GM21447 (cell line): ENCODE results near the gene FAM89A.
"Not testable (repeated sequence)": the region's sequence is repeated elsewhere in the genome, so short reads cannot be mapped to it uniquely, and the experiment has no call there.

Experiments used
- ATAC-seq: cut with Tn5 transposase; IDR thresholded peaks from one replicate; pipeline ENCODE4 v1.9.1; 2021; ENCODE audit not compliant: unreplicated experiment

Gene FAM89A

DNA sequence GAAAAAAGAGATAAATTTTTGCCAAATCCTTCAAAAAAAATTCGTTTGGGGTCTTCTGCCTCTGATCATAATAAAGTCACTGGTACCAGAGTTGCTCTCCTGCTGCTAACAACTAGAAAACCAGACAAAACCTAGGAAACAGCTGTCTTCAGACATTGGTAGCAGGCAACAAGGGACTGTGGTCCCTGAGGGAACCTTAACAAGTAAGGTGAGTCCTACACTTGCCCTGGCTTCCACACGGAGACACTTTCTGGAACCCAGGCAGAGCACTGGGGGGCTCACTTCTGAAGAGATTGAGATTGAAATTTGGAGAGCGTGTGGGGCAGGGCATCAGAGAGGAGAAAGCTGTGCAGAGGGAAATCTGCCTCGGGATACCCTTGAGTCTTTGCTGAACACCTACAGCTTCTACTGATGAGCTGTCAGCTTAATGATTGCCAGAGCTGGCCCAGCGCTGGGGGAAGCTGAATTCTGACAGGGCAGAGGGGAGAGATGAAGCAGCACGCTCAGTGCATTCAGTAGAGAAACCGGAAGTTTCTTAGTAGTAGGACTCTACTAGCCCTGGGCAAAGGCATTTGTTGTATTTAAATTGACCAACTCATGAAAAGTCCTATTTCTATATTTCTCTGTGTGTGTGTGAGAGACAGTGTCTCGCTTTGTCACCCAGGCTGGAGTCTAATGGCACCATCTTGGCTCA lies 18.5 kb upstream of the FAM89A start:
- ATAC-seq = no peak

DNA sequence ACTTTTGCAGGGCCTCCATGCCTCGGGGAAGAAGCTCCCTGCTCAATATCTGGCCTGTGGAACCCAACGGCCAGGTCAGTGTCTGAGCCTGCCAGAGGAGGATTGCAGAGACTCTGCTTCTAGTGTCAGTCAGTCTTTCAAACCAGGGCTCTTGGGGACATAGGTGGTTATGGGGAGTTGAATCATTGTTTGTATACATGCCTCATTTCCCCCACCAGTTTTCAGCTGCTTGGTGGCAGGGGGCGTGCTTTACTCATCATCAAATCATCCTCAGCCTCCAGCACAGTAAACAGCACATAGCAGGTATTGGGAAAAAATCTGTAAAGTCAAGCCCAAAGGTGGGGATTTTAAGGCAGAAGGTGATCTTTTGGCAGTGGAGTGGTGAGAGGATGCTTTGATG lies 17.4 kb upstream of the FAM89A start:
- no peak for ATAC-seq

DNA sequence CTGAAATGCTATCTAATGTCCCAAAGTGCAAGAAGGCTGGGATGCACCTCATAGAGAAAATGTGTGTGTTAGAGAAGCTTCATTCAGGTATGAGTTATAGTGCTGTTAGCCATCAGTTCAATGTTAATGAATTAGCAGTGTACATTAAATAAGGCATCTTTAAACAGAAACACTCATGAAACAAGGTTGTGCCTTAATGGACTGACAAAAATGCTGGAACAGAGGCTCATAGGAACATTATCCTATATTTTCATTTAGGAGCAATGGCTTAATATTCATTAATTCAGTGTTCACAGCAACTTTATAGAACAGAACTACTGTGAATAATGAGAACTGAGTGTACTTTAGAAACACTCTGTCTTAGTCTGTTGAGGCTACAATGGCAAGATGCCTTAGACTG lies 15.2 kb upstream of the FAM89A start:
- ATAC-seq = no peak

DNA sequence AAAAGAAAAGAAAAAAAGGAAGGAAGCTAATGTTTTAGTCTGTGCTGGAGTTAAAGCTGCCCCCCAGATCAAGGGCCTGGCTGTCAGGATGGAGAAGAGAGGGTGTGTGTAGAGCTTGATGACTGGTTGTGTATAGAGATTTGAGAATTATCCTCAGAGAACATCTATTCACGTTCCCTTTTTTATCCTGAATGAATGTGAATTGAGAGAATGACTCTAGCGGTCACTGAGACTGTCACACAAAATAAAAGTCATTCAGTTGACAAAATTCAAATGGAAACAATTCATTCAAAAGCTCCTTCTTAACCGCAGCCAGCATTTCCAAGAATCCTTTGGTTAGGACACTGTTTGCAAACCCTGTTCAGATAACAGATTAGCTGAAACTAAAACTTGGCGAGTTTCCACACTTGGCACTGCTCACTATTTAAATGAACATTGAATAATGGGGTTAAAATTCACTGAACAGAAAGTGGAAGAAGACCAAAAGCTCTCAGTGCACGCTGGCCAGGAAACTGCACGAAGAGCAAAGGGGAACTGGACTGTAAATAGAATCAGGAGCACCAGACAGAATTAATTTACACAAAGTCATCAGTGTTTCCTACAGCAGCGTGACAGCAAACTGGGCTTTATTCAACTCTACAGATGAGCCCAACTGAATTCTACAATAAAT lies 13.6 kb upstream of the FAM89A start:
- peak; percentile 82 for ATAC-seq

DNA sequence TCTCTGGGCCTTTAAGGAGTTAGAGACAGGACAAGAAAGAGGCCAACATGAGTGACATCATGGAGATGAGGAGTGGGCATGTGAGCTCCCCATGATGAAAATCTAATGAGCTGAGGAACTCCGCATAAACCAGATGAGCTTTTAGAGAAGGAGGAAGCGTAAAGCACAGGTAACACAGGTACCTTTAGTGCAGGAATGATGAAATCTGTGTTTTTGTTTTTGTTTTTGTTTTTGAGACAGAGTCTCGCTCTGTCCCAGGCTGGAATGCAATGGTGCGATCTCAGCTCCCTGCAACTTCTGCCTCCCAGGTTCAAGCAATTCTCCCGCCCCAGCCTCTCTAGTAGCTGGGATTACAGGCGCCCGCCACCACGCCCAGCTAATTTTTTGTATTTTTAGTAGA lies 12.7 kb upstream of the FAM89A start:
- ATAC-seq = no peak

DNA sequence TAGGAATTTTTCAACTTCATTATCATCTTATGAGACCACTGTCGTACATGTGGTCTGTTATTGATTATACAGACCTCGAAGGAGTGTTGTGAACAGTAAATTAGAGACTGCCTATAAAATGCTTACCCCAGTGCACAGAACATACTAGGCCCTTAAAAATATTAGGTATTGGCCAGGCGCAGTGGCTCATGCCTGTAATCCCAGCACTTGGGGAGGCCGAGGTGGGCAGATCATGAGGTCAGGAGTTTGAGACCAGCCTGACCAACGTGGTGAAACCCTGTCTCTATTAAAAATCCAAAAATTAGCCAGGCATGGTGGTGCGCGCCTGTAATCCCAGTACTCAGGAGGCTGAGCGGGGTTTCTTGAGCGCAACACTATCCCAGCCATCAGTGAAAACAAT lies 10.9 kb upstream of the FAM89A start:
- not testable (repeated sequence) for ATAC-seq

DNA sequence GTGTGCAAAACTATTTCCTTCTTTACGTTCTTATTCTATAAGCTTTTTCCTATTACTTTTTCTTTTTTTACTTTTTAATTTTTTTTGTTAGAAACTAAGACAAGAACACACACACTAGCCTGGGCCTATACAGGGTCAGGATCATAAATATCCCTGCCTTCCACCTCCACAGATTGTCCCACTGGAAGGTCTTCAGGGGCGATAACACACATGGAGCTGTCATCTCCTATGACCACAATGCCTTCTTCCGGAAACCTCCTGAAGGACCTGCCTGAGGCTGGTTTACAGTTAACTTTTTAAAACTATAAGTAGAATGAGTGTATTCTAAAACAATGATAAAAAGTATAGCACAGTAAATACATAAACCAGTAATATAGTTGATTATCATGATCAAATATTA lies 10.3 kb upstream of the FAM89A start:
- ATAC-seq = no peak

DNA sequence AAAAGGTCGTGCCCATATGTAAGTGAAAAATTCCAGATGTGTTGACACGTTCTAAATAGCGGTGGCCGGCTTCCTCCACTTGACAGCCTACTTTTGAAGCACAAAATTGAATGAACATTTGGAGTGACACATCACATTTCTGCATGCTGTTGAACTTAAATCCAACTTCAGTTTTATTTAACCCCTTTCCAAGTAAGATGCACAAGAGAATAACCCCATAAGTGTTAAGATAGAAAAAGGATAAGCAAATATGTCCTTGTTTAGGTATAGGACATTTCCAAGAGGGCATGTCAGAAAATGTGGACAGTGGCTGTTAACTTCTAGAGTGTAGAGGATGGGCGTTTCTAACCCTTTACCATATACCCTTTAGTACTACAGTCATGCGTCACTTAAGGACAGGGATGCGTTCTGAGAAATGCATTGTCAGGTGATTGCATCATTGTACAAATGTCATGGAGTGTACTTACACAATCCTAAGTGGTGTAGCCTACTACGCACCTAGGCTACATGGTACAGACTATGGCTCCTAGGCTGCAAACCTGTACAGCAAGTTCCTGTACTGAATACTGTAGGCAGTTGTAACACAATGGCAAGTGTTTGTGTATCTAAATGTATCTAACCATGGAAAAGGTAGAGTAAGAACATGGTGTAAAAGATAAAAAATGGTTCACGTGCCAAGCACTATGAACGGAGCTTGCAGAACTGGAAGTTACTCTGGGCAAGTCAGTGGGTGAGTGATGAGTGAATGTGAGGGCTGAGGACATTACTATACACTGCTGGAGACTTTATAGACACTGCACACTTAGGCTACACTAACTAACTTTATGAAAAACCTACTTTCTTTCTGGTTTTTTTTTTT lies 9.3 kb upstream of the FAM89A start:
- no peak for ATAC-seq

DNA sequence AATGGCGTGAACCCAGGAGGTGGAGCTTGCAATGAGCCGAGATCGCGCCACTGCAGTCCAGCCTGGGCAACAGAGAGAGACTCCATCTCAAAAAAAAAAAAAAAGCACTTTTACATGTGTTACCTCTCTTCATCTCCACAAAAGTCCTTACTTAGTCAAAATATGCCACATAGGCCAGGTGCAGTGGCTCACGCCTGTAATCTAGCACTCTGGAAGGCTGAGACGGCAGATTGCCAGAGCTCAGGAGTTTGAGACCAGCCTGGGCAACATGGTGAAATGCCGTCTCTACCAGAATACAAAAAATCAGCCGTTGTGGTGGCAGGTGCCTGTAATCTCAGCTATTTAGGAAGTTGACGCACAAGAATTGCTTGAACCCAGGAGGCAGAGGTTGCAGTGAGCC lies 8.4 kb upstream of the FAM89A start:
- not testable (repeated sequence) for ATAC-seq

DNA sequence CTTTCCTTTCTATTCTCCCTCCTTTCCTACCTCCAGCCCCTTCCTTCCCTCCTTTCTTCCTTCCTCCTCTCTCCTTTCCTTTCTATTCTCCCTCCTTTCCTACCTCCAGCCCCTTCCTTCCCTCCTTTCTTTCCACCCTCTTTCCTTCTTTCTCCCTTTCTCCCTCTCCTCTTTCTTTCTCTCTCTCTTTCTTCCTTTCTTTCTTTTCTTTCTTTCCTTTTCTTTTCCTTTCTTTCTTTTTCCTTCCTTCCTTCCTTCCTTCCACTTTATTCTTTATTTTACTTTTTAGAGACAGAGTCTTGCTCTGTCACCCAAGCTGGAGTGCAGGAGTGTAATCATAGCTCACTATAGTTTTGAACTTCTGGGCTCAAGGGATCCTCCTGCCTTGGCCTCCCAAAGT lies 7.5 kb upstream of the FAM89A start:
- not testable (repeated sequence) for ATAC-seq

DNA sequence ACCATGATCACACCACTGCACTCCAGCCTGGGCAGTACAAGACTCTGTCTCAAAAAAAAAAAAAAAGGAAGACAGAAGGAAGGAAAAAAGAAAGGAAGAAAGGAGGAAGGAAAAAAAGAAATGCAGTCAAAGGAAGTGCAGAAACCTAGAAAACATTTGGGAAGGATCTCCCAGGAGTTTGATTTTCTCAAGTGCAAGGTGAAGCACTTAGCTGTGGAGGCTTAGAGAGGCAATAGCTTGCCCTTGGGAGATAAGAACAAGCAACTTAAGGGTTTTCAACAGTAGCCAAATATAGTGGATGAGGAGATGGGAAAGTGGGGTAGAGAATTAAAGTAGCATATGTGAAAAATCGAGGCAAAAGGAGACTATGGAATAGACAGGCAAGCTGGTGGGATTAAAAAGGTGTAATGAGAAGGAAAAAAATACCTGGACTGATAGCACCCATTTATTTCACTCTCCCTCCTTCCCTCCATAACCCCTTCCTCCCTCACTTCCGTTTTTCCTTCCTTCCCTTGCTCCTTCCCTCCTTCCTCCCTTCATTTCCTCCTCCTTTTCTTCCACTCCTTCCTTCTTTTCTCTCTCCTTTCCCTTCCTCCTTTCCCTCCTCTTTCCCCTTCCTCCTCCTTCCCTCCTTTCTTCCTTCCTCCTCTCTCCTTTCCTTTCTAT lies 6.8 kb upstream of the FAM89A start:
- ATAC-seq = no peak

DNA sequence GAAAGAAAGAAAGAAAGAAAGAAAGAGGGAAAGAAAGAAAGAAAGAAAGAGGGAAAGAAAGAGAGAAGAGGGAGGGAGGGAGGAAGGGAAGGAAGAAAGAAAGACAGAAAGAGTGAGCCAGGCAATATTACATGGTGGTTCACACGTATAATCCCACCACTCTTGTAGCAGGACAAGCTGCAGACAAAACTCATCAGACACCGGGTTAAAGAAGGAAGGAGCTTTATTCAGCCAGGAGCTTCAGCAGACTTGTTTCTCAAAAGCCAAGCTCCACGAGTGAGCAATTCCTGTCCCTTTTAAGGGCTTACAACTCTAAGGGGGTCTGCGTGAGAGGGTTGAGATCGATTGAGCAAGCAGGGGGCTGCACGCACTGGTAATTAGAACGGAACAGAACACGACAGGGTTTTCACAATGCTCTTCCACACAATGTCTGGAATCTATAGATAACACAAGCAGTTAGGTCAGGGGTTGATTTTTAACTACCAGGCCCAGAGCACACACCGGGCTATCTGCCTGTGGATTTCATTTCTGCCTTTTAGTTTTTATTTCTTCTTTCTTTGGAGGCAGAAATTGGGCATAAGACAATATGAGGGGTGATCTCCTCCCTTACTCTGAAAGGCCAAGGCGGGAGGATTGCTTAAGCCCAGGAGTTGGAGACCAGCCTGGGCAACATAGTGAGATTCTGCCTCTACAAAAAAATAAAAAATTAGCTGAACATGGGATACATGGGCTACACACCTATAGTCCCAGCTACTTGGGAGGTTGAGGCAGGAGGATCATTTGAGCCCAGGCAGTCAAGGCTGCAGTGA lies 6.1 kb upstream of the FAM89A start:
- ATAC-seq = not testable (repeated sequence)

DNA sequence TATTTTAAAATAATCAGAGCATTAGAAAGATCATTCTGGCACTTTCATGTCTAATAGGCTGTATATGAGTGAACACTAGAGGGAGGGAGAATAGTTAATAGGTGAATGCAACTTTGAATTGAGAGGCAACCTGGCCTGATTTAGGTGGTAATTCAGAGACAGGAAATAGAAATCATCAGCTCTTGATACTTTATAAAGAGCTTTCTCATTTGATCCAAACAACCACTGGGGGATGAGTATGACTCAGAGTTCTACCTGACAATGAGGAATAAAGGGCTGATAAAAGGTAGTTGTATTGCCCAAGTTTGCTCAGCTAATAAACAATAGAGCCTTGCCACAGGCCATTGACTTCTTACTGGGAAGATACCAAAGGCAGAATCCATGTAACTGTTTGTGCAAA lies 5.2 kb upstream of the FAM89A start:
- no peak for ATAC-seq

DNA sequence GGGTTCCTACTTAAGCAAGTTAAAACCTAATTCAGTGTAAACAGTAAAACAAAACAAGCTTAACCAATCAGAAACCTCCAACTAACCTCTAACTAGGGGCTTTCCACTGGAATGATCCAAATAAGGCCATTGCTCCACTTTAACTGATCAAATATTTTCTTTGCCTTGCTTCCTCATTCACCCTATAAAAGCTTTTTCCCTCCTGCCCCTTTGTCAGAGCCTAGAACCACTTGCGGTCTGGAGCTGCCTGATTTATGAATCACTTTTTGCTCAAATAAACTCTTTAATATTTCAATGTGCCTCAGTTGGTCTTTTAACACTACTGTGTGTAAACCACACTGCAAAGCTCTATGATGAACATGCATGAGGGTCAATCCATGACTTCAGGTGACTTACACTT lies 4.5 kb upstream of the FAM89A start:
- ATAC-seq = no peak

DNA sequence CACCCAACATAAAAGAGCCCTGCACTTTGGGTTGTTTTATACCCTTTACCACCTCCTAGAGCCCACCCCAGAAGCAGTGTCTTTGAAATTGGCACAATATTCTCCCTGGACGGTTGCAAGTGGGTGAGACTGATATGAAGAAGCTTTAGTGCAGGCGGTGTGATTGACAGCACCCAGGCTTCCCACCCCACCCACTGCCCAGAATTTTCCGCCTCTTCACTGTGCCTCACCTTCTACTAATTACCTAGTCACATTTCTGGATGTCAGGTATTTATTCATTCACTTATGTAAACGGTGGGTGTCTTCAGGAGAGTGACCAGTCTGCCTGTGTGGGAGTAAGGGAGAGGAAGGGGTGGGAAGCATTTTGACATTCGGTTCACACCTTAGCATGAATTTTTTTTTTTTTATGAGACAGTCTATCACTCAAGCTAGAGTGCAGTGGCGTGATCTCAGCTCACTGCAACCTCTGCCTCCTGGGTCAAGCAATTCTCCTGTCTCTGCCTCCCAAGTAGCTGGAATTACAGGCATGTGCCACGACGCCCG lies 1.7 kb upstream of the FAM89A start:
- no peak for ATAC-seq

DNA sequence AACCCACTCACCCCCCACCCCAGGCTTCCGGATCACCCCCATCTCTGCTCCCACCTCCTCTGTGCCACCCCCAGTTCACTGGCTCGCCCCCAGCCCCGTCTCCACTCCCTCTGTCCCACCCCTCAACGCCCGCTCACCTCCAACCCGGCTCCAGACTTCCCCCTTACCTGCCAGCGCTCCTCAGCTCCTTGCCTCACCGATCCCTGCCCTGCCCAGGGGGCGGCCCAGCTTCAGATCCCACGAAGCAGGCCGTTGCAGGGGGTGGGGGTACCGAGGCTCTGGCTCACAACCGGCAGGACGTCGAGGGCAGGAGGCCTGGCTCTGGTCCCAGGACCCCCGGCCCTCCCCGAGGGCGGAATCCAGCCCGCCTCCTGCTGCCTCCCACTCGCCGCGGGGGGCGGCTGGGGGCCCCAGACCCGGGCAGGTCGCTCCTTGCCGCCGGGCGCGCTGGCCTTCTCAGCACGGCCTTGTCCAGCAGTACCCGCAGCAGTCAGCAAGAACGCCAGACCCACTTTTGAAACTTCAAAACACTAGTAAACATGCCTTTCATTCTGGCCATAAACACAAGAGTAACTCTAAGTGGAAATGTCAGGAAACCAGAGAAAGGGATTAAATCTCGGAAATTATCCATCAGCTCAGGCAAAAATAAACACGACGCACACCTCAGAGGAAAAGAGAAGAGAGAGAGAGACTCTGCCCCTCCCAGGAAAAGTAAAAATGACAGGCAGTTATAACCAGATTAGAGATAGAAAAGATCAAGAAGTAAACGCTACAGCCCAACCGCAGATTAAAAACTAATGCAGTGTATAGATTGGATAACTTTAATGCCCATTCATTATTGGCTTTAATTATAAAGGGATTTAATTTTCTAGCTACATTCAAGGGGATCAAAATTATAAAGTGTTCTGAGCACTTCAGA lies 1.0 kb upstream of the FAM89A start:
- ATAC-seq = no peak

DNA sequence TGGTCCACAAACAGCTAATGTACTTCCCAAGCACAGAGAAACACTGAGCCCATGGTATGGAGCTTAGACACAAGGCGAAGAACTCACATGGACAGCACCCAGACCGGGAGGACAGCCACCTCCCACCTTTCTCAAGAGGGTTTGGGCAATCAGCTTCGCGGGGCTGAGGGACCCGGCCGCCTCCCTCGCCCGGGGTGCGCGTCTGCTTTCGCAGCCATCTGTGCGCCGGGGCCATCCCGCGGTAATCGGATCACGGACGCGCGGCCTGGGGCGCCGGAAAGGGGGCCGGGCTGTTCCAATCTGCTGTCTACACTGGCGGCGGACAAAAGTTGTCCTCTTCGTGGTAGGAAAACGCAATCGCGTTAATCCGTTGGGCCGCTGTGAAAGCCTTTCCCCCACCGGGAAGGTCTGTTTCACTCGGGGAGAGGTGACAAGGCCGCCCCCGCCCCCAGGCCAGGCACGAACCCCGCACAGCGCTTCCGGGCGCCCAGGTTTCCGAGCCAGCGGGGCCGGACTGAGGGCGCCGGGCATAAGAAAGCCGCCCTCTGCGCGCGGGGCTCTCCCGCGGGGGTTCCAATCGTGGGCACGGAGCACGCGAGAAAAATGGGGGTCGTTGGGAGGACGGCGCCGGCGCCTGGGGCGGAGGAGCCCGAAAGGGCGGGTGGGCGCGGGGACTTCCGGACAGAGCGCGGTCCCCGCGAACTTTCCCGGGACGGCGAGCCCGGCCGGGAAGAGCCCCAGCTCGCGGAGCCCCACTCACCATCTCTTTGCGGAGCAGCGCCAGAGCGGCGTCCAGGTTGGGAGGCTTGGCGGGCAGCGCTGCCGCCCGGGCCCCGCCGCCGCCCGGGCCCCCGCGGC lies 664 bp downstream of the FAM89A start:
- peak; percentile 53 for ATAC-seq
